NT2/D1 (cell line): Measurements from ENCODE around the gene SELENOO.

Source experiments
- SUZ12 ChIP-seq: IDR thresholded peaks from 2 replicates; pipeline ENCODE4 v1.6.1; 2011; ENCODE audit not compliant: insufficient read length, insufficient read depth; ENCODE audit errors: extremely low read depth
- YY1 ChIP-seq: IDR thresholded peaks from 2 replicates; pipeline ENCODE4 v1.6.1; 2011; ENCODE audit not compliant: insufficient read length, insufficient read depth

DNA sequence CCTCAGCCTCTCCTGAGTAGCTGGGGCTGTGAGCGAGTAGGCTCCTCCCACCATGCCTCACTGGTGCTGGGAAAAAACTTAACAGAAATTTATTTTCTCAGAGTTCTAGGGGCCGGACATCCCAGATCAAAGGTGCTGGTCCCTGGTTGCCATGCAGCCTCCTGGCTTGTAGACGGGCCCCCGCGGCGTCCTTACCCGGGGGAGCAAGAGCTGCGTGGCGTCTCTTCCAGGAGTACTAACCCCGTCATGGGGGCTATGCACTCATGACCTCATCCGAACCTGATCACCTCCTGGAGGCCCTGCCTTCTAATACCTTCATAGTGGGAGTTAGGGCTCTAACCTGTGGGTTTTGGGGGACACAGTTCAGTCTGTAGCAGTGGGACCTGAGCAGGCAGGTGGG is 12.5 kb upstream of the SELENOO start:
- TF ChIP-seq SUZ12 (no peak), YY1 (no peak)
